Measurements from ENCODE around the gene AKAP8L.
"Not testable (repeated sequence)": the region's sequence is repeated elsewhere in the genome, so short reads cannot be mapped to it uniquely, and the experiment has no call there.

Gene AKAP8L

GRCh38 chr19:15354566-15355296, 64.1 kb downstream of the AKAP8L start:
- no peak for DNase-seq (ENCODE audit: low spot score)

GRCh38 chr19:15353908-15354307, 64.9 kb downstream of the AKAP8L start:
- no peak for DNase-seq (ENCODE audit: low spot score)

- not testable (repeated sequence) for DNase-seq (ENCODE audit: low spot score)
Measured at GRCh38 chr19:15352535-15352934, 66.3 kb downstream of the AKAP8L start.

GRCh38 chr19:15341328-15341727, 77.5 kb downstream of the AKAP8L start:
- not testable (repeated sequence) for DNase-seq (ENCODE audit: low spot score)

GRCh38 chr19:15340086-15340485, 78.7 kb downstream of the AKAP8L start:
- DNase-seq (ENCODE audit: low spot score): no peak

- DNase-seq (ENCODE audit: low spot score): no peak
Measured at GRCh38 chr19:15337202-15337601, 81.6 kb downstream of the AKAP8L start.

GRCh38 chr19:15335992-15336391, 82.8 kb downstream of the AKAP8L start:
- not testable (repeated sequence) for DNase-seq (ENCODE audit: low spot score)

- DNase-seq (ENCODE audit: low spot score): peak; percentile 77
Measured at GRCh38 chr19:15332311-15332996, 86.3 kb downstream of the AKAP8L start, which contains the start of gene BRD4. Gene BRD4, minus strand, starts transcription at chr19:15332539. Its CDS starts 59,440 bp downstream, at chr19:15273099.

GRCh38 chr19:15331419-15332310, 87.1 kb downstream of the AKAP8L start:
- peak; percentile 55 for DNase-seq (ENCODE audit: low spot score)

- DNase-seq (ENCODE audit: low spot score): no peak
Measured at GRCh38 chr19:15330801-15331418, 87.9 kb downstream of the AKAP8L start.

All from hematopoietic multipotent progenitor cell treated with erythropoietin and hydrocortisone succinate and interleukin-3 and kit ligand, for 15 days (in vitro differentiated cells).